SU-DHL-6 (cell line): ENCODE results near the gene MACF1.

Experiments used
- H2AFZ ChIP-seq: fragments of 200-600 bp; sonication (generic); 2 replicates; pipeline ENCODE4 v1.6.1; 2014; ENCODE audit warnings: low read depth, mild to moderate bottlenecking, moderate library complexity, mixed read lengths, antibody characterized with exemption, low read length; ENCODE audit not compliant: severe bottlenecking
- H3F3A ChIP-seq: fragments of 200-600 bp; shearing (Covaris generic); 2 replicates; pipeline ENCODE4 v1.6.0; 2016; ENCODE audit warnings: antibody characterized with exemption, mild to moderate bottlenecking; ENCODE audit not compliant: insufficient read depth
- H3K27ac ChIP-seq: fragments of 200-600 bp; sonication (generic); 2 replicates; pipeline ENCODE4 v1.5.1; 2016; ENCODE audit warnings: low read depth, mild to moderate bottlenecking, low read length, moderate library complexity, mixed read lengths
- H3K27me3 ChIP-seq: fragments of 200-600 bp; sonication (generic), shearing (Covaris generic); 2 replicates; pipeline ENCODE4 v1.6.0; 2014; ENCODE audit warnings: mild to moderate bottlenecking, low read length
- H3K36me3 ChIP-seq: fragments of 200-600 bp; sonication (generic); 2 replicates; pipeline ENCODE4 v1.6.1; 2014; ENCODE audit warnings: mild to moderate bottlenecking, low read length, mixed read lengths
- H3K4me2 ChIP-seq: fragments of 300-600, 200-600 bp; shearing (Covaris generic), sonication (generic); 2 replicates; pipeline ENCODE4 v1.6.0; 2014; ENCODE audit warnings: low read length, low read depth, mild to moderate bottlenecking; ENCODE audit not compliant: poor library complexity, severe bottlenecking
- H3K4me3 ChIP-seq: fragments of 200-600 bp; sonication (generic); 2 replicates; pipeline ENCODE4 v1.5.1; 2014; ENCODE audit warnings: antibody characterized with exemption, low read length, mild to moderate bottlenecking, mixed read lengths; ENCODE audit not compliant: insufficient read depth, poor library complexity, severe bottlenecking
- H3K79me2 ChIP-seq: fragments of 200-600 bp; sonication (generic); 2 replicates; pipeline ENCODE4 v1.6.1; 2014; ENCODE audit warnings: mild to moderate bottlenecking, low read length, moderate library complexity; ENCODE audit not compliant: insufficient read depth
- H3K9ac ChIP-seq: fragments of 200-600 bp; sonication (generic); 2 replicates; pipeline ENCODE4 v1.7.0; 2014; ENCODE audit warnings: mild to moderate bottlenecking, low read length
- H3K9me2 ChIP-seq: fragments of 200-600 bp; sonication (generic); replicated peaks from 2 replicates; pipeline ENCODE4 v1.6.1; 2014; ENCODE audit warnings: low read length; ENCODE audit not compliant: insufficient read depth
- H3K9me3 ChIP-seq: fragments of 200-600 bp; sonication (generic); 2 replicates; pipeline ENCODE4 v1.6.1; 2014; ENCODE audit warnings: low read length, mixed read lengths; ENCODE audit not compliant: insufficient read depth
- H4K20me1 ChIP-seq: fragments of 200-600 bp; sonication (generic); 2 replicates; pipeline ENCODE4 v1.6.1; 2014; ENCODE audit warnings: low read depth, mild to moderate bottlenecking, antibody characterized with exemption, low read length, moderate library complexity, mixed read lengths
- CTCF ChIP-seq: fragments of 200-600 bp; sonication (generic); IDR thresholded peaks from one replicate; pipeline ENCODE4 v1.5.1; 2017; ENCODE audit warnings: antibody characterized with exemption, mild to moderate bottlenecking, low read length, moderate library complexity; ENCODE audit not compliant: insufficient read depth, poor library complexity, severe bottlenecking
- EZH2phosphoT487 ChIP-seq: fragments of 200-600 bp; sonication (generic), shearing (Covaris generic); conservative IDR thresholded peaks from 2 replicates; pipeline ENCODE4 v1.6.1; 2018; ENCODE audit warnings: mild to moderate bottlenecking, antibody characterized with exemption, low read length, moderate library complexity, mixed read lengths

Gene MACF1

GRCh38 chr1:39173119-39173994 lies 31.1 kb upstream of the MACF1 start:
- H3K9ac ChIP-seq, result no peak overlapping the region
- H3K9me3 ChIP-seq, result no peaks in the 10 kb centered on the region
- H3K9me2 ChIP-seq, result no peaks in the 10 kb centered on the region
- no peaks in the 10 kb centered on the region for H3K79me2 ChIP-seq
- H3K27ac ChIP-seq, result no peak overlapping the region
- no peak overlapping the region for H3K4me3 ChIP-seq
- no peak overlapping the region for H2AFZ ChIP-seq
- no peaks in the 10 kb centered on the region for H3K36me3 ChIP-seq
- no peak overlapping the region for H3K4me2 ChIP-seq
- no peaks in the 10 kb centered on the region for H3F3A ChIP-seq
- no peaks in the 10 kb centered on the region for H4K20me1 ChIP-seq
- no peaks in the 10 kb centered on the region for H3K27me3 ChIP-seq
- TF ChIP-seq EZH2phosphoT487, result no peak

GRCh38 chr1:39173995-39174380 lies 30.5 kb upstream of the MACF1 start:
- no peak overlapping the region for H3K27ac ChIP-seq
- H4K20me1 ChIP-seq, result no peaks in the 10 kb centered on the region
- no peak overlapping the region for H3K4me2 ChIP-seq
- H3K27me3 ChIP-seq, result no peaks in the 10 kb centered on the region
- no peaks in the 10 kb centered on the region for H3K9me2 ChIP-seq
- H3K4me3 ChIP-seq, result no peak overlapping the region
- H3K9me3 ChIP-seq, result no peaks in the 10 kb centered on the region
- H3K36me3 ChIP-seq, result no peaks in the 10 kb centered on the region
- no peak overlapping the region for H3K9ac ChIP-seq
- H3K79me2 ChIP-seq, result no peaks in the 10 kb centered on the region
- H2AFZ ChIP-seq, result no peak overlapping the region
- no peaks in the 10 kb centered on the region for H3F3A ChIP-seq
- TF ChIP-seq CTCF (no peak), EZH2phosphoT487 (no peak)

- H3K27ac ChIP-seq, result no peak overlapping the region
- H3K4me3 ChIP-seq, result no peak overlapping the region
- no peaks in the 10 kb centered on the region for H3K27me3 ChIP-seq
- no peak overlapping the region for H2AFZ ChIP-seq
- H3K9ac ChIP-seq, result no peak overlapping the region
- H3K9me3 ChIP-seq, result no peaks in the 10 kb centered on the region
- H3F3A ChIP-seq, result no peaks in the 10 kb centered on the region
- no peak overlapping the region for H3K4me2 ChIP-seq
- H4K20me1 ChIP-seq, result no peaks in the 10 kb centered on the region
- no peaks in the 10 kb centered on the region for H3K79me2 ChIP-seq
- no peaks in the 10 kb centered on the region for H3K36me3 ChIP-seq
- H3K9me2 ChIP-seq, result no peaks in the 10 kb centered on the region
- no peak for TF ChIP-seq CTCF
- TF ChIP-seq EZH2phosphoT487, result no peak
Measured at GRCh38 chr1:39174390-39175081, 30.0 kb upstream of the MACF1 start.

- H3K4me2 ChIP-seq, result no peak overlapping the region
- no peaks in the 10 kb centered on the region for H3K9me3 ChIP-seq
Measured at GRCh38 chr1:39177706-39178105, 26.8 kb upstream of the MACF1 start.

More at GRCh38 chr1:39177706-39178105, 26.8 kb upstream of the MACF1 start:
- no peaks in the 10 kb centered on the region for H3K27me3 ChIP-seq
- H3K9me2 ChIP-seq, result no peaks in the 10 kb centered on the region
- H3F3A ChIP-seq, result no peaks in the 10 kb centered on the region
- no peak for TF ChIP-seq EZH2phosphoT487
- no peak for TF ChIP-seq CTCF
- H3K9ac ChIP-seq, result no peak overlapping the region
- no peak overlapping the region for H2AFZ ChIP-seq
- H3K4me3 ChIP-seq, result no peak overlapping the region
- H3K27ac ChIP-seq, result no peak overlapping the region
- H3K79me2 ChIP-seq, result no peaks in the 10 kb centered on the region
- H4K20me1 ChIP-seq, result no peaks in the 10 kb centered on the region
- H3K36me3 ChIP-seq, result no peaks in the 10 kb centered on the region
